22Rv1 (cell line): Measurements from ENCODE around the gene NUDC.

Experiments used
- ZFX ChIP-seq: fragments of 450-650 bp; IDR thresholded peaks from 2 replicates; pipeline ENCODE4 v1.6.1; 2017; ENCODE audit warnings: antibody characterized with exemption, borderline replicate concordance
- TF ChIP-seq, protein P1 (sequence below): fragments of 450-650 bp; IDR thresholded peaks from 2 replicates; pipeline ENCODE4 v1.5.1; 2017; ENCODE audit warnings: mild to moderate bottlenecking

- TF ChIP-seq, protein P1, sequence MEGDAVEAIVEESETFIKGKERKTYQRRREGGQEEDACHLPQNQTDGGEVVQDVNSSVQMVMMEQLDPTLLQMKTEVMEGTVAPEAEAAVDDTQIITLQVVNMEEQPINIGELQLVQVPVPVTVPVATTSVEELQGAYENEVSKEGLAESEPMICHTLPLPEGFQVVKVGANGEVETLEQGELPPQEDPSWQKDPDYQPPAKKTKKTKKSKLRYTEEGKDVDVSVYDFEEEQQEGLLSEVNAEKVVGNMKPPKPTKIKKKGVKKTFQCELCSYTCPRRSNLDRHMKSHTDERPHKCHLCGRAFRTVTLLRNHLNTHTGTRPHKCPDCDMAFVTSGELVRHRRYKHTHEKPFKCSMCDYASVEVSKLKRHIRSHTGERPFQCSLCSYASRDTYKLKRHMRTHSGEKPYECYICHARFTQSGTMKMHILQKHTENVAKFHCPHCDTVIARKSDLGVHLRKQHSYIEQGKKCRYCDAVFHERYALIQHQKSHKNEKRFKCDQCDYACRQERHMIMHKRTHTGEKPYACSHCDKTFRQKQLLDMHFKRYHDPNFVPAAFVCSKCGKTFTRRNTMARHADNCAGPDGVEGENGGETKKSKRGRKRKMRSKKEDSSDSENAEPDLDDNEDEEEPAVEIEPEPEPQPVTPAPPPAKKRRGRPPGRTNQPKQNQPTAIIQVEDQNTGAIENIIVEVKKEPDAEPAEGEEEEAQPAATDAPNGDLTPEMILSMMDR, result no peak
- no peak for TF ChIP-seq ZFX
Observed at GRCh38 chr1:26882696-26883463, 38.7 kb upstream of the NUDC start.
